ENCODE results near the gene TCERG1. TPM values are rescaled to one million over a fixed set of nuclear protein-coding genes. Genes with fewer than 3 reads are reported as not detected.

TCERG1 gene
- total RNA-seq, 1 experiment from 2014 or later = 75.9 TPM

DNA sequence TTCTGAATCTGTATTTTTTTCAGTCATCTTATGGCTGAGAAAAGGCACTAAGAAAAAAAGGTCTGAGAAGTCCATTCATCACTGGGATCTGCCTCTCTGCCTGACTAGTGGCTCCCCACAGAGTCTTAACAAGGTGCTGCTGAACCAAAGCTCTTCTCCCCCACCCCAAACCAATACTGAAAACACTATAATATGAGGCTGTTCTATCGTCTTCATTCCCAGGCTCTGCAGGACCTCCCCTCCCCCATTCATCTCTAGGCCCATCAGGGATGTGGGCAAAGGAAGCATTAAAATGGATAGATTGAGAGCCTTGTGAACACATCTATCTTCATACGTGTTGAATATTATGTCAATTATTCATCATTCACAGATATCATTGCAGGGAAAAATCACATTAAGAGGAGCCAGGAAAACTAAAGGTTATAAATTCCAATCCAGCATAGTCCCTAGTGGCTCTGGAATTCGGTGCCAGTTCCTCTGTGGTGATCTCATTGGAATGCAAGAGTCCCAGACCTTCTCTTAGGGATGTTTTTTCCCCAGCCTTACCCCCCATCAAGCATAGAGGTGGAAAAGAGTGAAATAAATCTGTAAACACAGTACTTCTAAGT is 113.2 kb downstream of the TCERG1 start:
- CTCF ChIA-PET = no interaction called here

More for the DNA sequence above, 113.2 kb downstream of the TCERG1 start:
- in situ Hi-C loops (cut with HindIII; ENCODE audit: low pct_unique_long_range_greater_than_20kb, low sequenced_read_pairs) = no loop called here
- Histone ChIP-seq H3K9me3 (ENCODE audit: control insufficient read depth, insufficient read depth, low read depth, low read length) (no peaks in the 10 kb centered on the region), H3K27ac (ENCODE audit: low read length) (no peak overlapping the region), H3K4me3 (ENCODE audit: low read depth in 2 of 2, low read length in 2 of 2) (no peak overlapping the region), H3K36me3 (ENCODE audit: control insufficient read depth, insufficient read depth, low read length) (no peaks in the 10 kb centered on the region), H3K27me3 (ENCODE audit: control insufficient read depth, insufficient read depth, low read length) (no peaks in the 10 kb centered on the region), H3K4me1 (ENCODE audit: control insufficient read depth, insufficient read depth, low read length) (no peaks in the 10 kb centered on the region)
- POLR2A ChIA-PET = no interaction called here
- DNase-seq (ENCODE audit: low read depth, low spot score) (no peak), ATAC-seq (no peak)
- TF ChIP-seq POLR2AphosphoS5 (IDR thresholded peaks at IDR 0.05; ENCODE audit: low read depth, low read length) (no peak), TCF7L2 (IDR thresholded peaks at IDR 0.05; ENCODE audit: low read depth, low read length) (no peak), SIN3A (IDR thresholded peaks at IDR 0.05; ENCODE audit: borderline replicate concordance, insufficient read depth, low read depth, low read length) (no peak)
- TF ChIP-seq, protein P1, sequence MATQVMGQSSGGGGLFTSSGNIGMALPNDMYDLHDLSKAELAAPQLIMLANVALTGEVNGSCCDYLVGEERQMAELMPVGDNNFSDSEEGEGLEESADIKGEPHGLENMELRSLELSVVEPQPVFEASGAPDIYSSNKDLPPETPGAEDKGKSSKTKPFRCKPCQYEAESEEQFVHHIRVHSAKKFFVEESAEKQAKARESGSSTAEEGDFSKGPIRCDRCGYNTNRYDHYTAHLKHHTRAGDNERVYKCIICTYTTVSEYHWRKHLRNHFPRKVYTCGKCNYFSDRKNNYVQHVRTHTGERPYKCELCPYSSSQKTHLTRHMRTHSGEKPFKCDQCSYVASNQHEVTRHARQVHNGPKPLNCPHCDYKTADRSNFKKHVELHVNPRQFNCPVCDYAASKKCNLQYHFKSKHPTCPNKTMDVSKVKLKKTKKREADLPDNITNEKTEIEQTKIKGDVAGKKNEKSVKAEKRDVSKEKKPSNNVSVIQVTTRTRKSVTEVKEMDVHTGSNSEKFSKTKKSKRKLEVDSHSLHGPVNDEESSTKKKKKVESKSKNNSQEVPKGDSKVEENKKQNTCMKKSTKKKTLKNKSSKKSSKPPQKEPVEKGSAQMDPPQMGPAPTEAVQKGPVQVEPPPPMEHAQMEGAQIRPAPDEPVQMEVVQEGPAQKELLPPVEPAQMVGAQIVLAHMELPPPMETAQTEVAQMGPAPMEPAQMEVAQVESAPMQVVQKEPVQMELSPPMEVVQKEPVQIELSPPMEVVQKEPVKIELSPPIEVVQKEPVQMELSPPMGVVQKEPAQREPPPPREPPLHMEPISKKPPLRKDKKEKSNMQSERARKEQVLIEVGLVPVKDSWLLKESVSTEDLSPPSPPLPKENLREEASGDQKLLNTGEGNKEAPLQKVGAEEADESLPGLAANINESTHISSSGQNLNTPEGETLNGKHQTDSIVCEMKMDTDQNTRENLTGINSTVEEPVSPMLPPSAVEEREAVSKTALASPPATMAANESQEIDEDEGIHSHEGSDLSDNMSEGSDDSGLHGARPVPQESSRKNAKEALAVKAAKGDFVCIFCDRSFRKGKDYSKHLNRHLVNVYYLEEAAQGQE (IDR thresholded peaks at IDR 0.05; ENCODE audit: insufficient read depth in 1 of 2, low read depth in 2 of 2, low read length in 1 of 2) = no peak
- TF ChIP-seq, protein P2, sequence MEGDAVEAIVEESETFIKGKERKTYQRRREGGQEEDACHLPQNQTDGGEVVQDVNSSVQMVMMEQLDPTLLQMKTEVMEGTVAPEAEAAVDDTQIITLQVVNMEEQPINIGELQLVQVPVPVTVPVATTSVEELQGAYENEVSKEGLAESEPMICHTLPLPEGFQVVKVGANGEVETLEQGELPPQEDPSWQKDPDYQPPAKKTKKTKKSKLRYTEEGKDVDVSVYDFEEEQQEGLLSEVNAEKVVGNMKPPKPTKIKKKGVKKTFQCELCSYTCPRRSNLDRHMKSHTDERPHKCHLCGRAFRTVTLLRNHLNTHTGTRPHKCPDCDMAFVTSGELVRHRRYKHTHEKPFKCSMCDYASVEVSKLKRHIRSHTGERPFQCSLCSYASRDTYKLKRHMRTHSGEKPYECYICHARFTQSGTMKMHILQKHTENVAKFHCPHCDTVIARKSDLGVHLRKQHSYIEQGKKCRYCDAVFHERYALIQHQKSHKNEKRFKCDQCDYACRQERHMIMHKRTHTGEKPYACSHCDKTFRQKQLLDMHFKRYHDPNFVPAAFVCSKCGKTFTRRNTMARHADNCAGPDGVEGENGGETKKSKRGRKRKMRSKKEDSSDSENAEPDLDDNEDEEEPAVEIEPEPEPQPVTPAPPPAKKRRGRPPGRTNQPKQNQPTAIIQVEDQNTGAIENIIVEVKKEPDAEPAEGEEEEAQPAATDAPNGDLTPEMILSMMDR (IDR thresholded peaks at IDR 0.05) = no peak
- no TSS peak for BruUV-seq (replicated peaks)
- intact Hi-C loops (cut with micrococcal nuclease; ENCODE audit: unreplicated experiment) = no loop called here

Other genes with a start within 250 kb of the TCERG1 start
- 22.5 TPM for gene RBM27, start 243.7 kb upstream of the TCERG1 start, total RNA-seq (2021; ENCODE audit: unreplicated experiment)
- gene POU4F3, start 108.5 kb upstream of the TCERG1 start, total RNA-seq (2021; ENCODE audit: unreplicated experiment) = 0.15 TPM
- not detected for gene GPR151, start 68.9 kb downstream of the TCERG1 start, total RNA-seq (2021; ENCODE audit: unreplicated experiment)